Smooth muscle cell (in vitro differentiated cells): ENCODE measurements around the gene SLAMF9. TPM values are rescaled to one million over a fixed set of nuclear protein-coding genes. Genes with fewer than 3 reads are reported as not detected.

Source experiments
- DNase-seq: peaks from one replicate; lab custom pipeline; 2025; ENCODE audit not compliant: unreplicated experiment; lab: John Stamatoyannopoulos, UW
- H2AFZ ChIP-seq: fragments of 200-600 bp; sonication (generic); 2 replicates; pipeline ENCODE4 v1.6.0; 2016; ENCODE audit warnings: antibody characterized with exemption, low read depth, mild to moderate bottlenecking
- H3F3A ChIP-seq: fragments of 200-600 bp; sonication (generic); 2 replicates; pipeline ENCODE4 v1.6.0; 2017; ENCODE audit warnings: antibody characterized with exemption, low read depth
- H3K27ac ChIP-seq: fragments of 200-600 bp; sonication (generic); 2 replicates; pipeline ENCODE4 v1.5.1; 2016; ENCODE audit warnings: low read depth, mild to moderate bottlenecking
- H3K27me3 ChIP-seq: fragments of 200-600 bp; sonication (generic); 2 replicates; pipeline ENCODE4 v1.6.1; 2016; ENCODE audit warnings: low read depth, mild to moderate bottlenecking
- H3K36me3 ChIP-seq: fragments of 200-600 bp; sonication (generic); 2 replicates; pipeline ENCODE4 v1.5.1; 2016; ENCODE audit warnings: low read depth
- H3K4me1 ChIP-seq: fragments of 200-600 bp; sonication (generic); 2 replicates; pipeline ENCODE4 v1.5.1; 2016; ENCODE audit warnings: low read depth
- H3K4me2 ChIP-seq: fragments of 200-600 bp; sonication (generic); 2 replicates; pipeline ENCODE4 v1.6.0; 2016; ENCODE audit warnings: mild to moderate bottlenecking
- H3K4me3 ChIP-seq: fragments of 200-600 bp; sonication (generic); 2 replicates; pipeline ENCODE4 v1.5.1; 2016; ENCODE audit warnings: mild to moderate bottlenecking
- H3K79me2 ChIP-seq: fragments of 200-600 bp; sonication (generic); 2 replicates; pipeline ENCODE4 v1.6.0; 2016; ENCODE audit warnings: low read depth, mild to moderate bottlenecking
- H3K9ac ChIP-seq: fragments of 200-600 bp; sonication (generic); 2 replicates; pipeline ENCODE4 v1.6.0; 2016; ENCODE audit warnings: low read depth
- H3K9me3 ChIP-seq: fragments of 200-600 bp; sonication (generic); replicated peaks from 2 replicates; pipeline ENCODE4 v1.5.1; 2016; ENCODE audit warnings: low read depth
- H4K20me1 ChIP-seq: fragments of 200-600 bp; sonication (generic); 2 replicates; pipeline ENCODE4 v1.6.0; 2016; ENCODE audit warnings: low read depth
- WGBS: methylation state at CpG from one replicate; pipeline ENCODE4 v1.1.7; 2016; ENCODE audit warnings: low lambda C conversion rate; 5-methylcytosine and 5-hydroxymethylcytosine counted together
- polyA plus RNA-seq: library from polyadenylated mRNA; unstranded; fragments of >200 nt; fragmentation: Nextera tagmentation; extraction: Ambion mirVana; gene quantifications from 2 replicates; pipeline ENCODE4 v1.2.1, GENCODE V29; 2016
- total RNA-seq: library from RNA; depleted of rRNA; stranded (reverse); fragments of >200 nt; gene quantifications from 2 replicates; pipeline ENCODE4 v1.2.3, GENCODE V29; 2014
- TF ChIP-seq, protein P1 (sequence below): fragments of 200-600 bp; sonication (generic); IDR thresholded peaks from 2 replicates; pipeline ENCODE4 v1.5.1; 2017; ENCODE audit warnings: borderline replicate concordance, mild to moderate bottlenecking, antibody characterized with exemption; ENCODE audit not compliant: insufficient read depth, poor library complexity, severe bottlenecking

Gene SLAMF9
- total and polyA plus RNA-seq, 2 experiments from 2014 or later: 1.3 to 2.1 TPM

DNA sequence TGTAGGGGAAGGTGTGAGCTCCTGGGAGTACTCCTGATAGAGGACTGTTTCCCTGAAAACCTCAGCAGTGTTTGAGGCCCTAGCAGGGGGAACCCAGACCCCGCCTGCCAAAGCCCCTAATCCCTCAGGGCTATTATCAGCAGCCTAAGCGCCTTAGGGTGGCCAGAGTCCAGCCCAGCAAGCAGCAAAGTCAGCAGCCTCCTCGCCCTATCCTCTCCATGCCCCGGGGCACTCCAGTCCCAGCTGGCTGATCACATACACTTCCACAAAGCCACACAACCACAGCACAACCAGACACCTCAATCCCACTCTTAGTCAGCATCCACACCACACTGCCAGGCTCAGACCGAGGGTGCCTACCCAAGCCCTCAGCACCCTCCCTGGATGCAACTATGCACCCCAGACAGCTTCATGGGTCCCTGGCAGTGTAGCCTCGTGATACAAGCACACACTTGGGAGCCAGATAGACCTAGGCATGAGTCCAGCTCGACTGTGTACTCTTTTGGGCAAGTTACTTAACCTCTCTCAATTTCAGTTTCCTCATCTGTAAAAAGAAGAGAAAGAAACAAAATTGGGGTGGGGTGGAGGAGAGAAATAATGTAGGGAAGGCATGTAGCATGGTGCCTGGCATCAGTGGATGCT lies 15.7 kb downstream of the SLAMF9 start:
- Histone ChIP-seq H3K9ac (no peak overlapping the region), H2AFZ (no peak overlapping the region)
- 56% methylated on average over 7 of the region's 7 CpGs for WGBS

DNA sequence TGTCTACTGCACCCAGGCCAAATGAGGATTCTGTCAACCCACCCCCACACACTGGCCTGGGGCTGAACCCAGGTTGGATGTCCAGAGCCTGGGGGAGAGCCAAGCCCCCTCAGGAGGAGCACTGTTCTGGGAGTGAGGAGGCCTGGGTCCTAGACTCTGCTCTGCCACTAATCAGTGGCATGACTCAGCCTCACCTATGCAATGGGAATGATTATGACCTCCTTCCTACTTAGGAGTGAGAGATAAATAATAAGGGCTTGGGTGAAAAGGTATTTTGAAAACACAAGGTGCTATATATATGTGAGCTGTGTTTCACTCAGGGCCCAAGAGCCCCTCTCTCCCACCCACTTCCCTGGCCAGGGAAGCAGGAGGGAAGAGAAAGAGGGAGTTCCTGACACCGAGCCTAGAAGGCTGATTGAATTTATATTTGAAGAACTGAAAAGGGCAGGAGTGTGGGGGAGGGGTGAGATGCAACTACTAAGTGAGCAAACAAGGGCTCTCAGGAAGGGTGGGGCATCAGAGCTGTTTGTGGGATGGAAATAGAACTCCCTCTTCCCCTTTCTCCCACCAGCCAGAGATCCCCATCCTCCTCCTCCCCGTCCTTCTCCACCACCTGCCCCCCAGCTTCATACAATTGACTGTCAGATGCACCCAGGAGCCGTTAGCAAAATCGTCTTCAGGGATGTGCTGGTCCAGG lies 16.8 kb downstream of the SLAMF9 start:
- no peak overlapping the region for H3K27ac ChIP-seq
- H3K36me3 ChIP-seq: no peaks in the 10 kb centered on the region
- H3K4me2 ChIP-seq: no peak overlapping the region
- 65% methylated on average over 4 of the region's 4 CpGs for WGBS
- H2AFZ ChIP-seq: no peak overlapping the region
- H3K27me3 ChIP-seq: no peaks in the 10 kb centered on the region
- no peaks in the 10 kb centered on the region for H4K20me1 ChIP-seq
- H3K4me1 ChIP-seq: peaks cover 37% of the 10 kb centered on the region
- TF ChIP-seq, protein P1, sequence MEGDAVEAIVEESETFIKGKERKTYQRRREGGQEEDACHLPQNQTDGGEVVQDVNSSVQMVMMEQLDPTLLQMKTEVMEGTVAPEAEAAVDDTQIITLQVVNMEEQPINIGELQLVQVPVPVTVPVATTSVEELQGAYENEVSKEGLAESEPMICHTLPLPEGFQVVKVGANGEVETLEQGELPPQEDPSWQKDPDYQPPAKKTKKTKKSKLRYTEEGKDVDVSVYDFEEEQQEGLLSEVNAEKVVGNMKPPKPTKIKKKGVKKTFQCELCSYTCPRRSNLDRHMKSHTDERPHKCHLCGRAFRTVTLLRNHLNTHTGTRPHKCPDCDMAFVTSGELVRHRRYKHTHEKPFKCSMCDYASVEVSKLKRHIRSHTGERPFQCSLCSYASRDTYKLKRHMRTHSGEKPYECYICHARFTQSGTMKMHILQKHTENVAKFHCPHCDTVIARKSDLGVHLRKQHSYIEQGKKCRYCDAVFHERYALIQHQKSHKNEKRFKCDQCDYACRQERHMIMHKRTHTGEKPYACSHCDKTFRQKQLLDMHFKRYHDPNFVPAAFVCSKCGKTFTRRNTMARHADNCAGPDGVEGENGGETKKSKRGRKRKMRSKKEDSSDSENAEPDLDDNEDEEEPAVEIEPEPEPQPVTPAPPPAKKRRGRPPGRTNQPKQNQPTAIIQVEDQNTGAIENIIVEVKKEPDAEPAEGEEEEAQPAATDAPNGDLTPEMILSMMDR: no peak
- DNase-seq: no peak
- no peaks in the 10 kb centered on the region for H3K9me3 ChIP-seq
- H3F3A ChIP-seq: no peaks in the 10 kb centered on the region
- no peak overlapping the region for H3K9ac ChIP-seq
- no peak overlapping the region for H3K4me3 ChIP-seq
- no peaks in the 10 kb centered on the region for H3K79me2 ChIP-seq

More for the DNA sequence above, 15.7 kb downstream of the SLAMF9 start:
- no peaks in the 10 kb centered on the region for H3F3A ChIP-seq
- H3K9me3 ChIP-seq: no peaks in the 10 kb centered on the region
- no peak overlapping the region for H3K4me3 ChIP-seq
- H3K4me1 ChIP-seq: peaks cover 38% of the 10 kb centered on the region
- DNase-seq: no peak
- H3K27me3 ChIP-seq: no peaks in the 10 kb centered on the region
- H3K36me3 ChIP-seq: no peaks in the 10 kb centered on the region
- no peak overlapping the region for H3K4me2 ChIP-seq
- no peaks in the 10 kb centered on the region for H4K20me1 ChIP-seq
- H3K27ac ChIP-seq: no peak overlapping the region
- TF ChIP-seq, protein P1: no peak
- H3K79me2 ChIP-seq: no peaks in the 10 kb centered on the region

DNA sequence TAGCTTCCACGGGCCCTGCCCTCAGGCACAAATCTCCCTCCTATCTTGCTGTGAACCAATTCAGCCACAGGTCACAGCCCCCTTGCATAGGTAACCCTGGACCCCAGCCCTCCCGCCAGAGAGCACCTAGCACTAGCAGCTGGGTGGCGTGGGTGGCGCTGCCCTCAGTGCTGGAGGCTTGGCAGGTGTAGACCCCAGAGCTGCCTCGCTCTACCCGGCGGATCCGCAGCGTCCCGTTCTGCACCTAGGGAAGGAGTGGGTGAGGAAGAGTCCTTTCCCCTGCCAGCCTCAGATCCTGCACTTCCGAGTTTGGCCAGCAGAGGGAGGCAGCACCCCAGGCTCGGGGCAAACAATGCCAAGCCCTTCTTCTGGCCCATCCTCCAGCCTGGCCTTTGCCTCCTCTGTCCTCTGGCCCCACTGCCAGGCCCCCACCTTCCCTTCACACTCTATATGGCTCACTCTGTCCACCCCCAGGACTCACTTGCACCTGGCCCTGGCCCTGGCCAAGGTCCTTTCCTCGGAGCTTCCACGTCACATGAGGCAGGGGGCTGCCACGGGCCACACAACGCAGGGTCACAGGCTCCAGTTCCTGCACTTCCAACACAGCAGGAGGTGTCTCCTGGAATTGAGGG lies 17.6 kb downstream of the SLAMF9 start:
- peak; percentile 39 for DNase-seq
- Histone ChIP-seq H3K4me2 (no peak overlapping the region), H3F3A (no peaks in the 10 kb centered on the region), H3K4me1 (peaks cover 29% of the 10 kb centered on the region), H3K4me3 (no peak overlapping the region), H3K79me2 (no peaks in the 10 kb centered on the region), H3K36me3 (no peaks in the 10 kb centered on the region), H3K27ac (no peak overlapping the region), H3K9me3 (no peaks in the 10 kb centered on the region), H3K9ac (no peak overlapping the region), H4K20me1 (no peaks in the 10 kb centered on the region), H2AFZ (no peak overlapping the region), H3K27me3 (no peaks in the 10 kb centered on the region)
- TF ChIP-seq, protein P1: peak; percentile 97
- WGBS: 35% methylated on average over 16 of the region's 16 CpGs
